ENCODE results near the gene MACO1.

GRCh38 chr1:25447547-25447946, 16.9 kb downstream of the MACO1 start:
- TF ChIP-seq POLR2AphosphoS5 (IDR thresholded peaks at IDR 0.05), result no peak
- TF ChIP-seq, protein P1, sequence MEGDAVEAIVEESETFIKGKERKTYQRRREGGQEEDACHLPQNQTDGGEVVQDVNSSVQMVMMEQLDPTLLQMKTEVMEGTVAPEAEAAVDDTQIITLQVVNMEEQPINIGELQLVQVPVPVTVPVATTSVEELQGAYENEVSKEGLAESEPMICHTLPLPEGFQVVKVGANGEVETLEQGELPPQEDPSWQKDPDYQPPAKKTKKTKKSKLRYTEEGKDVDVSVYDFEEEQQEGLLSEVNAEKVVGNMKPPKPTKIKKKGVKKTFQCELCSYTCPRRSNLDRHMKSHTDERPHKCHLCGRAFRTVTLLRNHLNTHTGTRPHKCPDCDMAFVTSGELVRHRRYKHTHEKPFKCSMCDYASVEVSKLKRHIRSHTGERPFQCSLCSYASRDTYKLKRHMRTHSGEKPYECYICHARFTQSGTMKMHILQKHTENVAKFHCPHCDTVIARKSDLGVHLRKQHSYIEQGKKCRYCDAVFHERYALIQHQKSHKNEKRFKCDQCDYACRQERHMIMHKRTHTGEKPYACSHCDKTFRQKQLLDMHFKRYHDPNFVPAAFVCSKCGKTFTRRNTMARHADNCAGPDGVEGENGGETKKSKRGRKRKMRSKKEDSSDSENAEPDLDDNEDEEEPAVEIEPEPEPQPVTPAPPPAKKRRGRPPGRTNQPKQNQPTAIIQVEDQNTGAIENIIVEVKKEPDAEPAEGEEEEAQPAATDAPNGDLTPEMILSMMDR (IDR thresholded peaks at IDR 0.05), result no peak
